ENCODE results near the gene PCDHGA1.
"Not testable (repeated sequence)": the region's sequence is repeated elsewhere in the genome, so short reads cannot be mapped to it uniquely, and the experiment has no call there.

Gene PCDHGA1

DNA sequence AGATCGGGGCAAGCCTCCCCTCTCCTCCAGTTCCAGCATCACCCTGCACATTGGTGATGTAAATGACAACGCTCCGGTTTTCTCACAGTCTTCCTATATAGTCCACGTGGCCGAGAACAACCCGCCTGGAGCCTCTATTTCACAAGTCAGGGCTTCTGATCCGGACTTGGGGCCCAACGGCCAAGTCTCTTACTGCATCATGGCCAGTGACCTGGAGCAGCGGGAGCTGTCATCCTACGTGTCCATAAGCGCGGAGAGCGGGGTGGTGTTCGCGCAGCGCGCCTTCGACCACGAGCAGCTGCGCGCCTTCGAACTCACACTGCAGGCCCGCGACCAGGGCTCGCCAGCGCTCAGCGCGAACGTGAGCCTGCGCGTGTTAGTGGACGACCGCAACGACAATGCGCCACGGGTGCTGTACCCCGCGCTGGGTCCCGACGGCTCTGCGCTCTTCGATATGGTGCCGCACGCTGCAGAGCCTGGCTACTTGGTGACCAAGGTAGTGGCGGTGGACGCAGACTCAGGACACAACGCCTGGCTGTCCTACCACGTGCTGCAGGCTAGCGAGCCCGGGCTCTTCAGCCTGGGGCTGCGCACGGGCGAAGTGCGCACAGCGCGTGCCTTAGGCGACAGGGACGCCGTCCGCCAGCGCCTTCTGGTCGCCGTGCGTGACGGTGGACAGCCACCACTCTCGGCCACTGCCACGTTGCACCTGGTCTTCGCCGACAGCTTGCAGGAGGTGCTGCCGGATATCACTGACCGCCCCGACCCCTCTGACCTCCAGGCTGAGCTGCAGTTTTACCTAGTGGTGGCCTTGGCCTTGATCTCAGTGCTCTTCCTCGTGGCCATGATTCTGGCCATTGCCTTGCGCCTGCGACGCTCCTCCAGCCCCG is 59.1 kb downstream of the PCDHGA1 start:
- TF ChIP-seq CTCF (conservative IDR thresholded peaks at IDR 0.05; ENCODE audit: low read depth, low read length) = no peak
- Histone ChIP-seq H3K27me3 (ENCODE audit: insufficient read depth, low read depth) (no peaks in the 10 kb centered on the region), H2AFZ (ENCODE audit: low read depth) (no peak overlapping the region), H3K4me3 (IDR thresholded peaks at IDR 0.05; ENCODE audit: insufficient read depth, low read depth, low read length) (no peak overlapping the region), H3K4me1 (ENCODE audit: low read depth, poor library complexity, severe bottlenecking) (no peaks in the 10 kb centered on the region), H3K9ac (no peak overlapping the region), H3K4me2 (no peak overlapping the region), H3K36me3 (ENCODE audit: insufficient read depth) (no peaks in the 10 kb centered on the region), H3K27ac (no peak overlapping the region), H3K79me2 (ENCODE audit: insufficient read depth, low read depth) (no peaks in the 10 kb centered on the region), H4K20me1 (ENCODE audit: insufficient read depth) (no peaks in the 10 kb centered on the region)

DNA sequence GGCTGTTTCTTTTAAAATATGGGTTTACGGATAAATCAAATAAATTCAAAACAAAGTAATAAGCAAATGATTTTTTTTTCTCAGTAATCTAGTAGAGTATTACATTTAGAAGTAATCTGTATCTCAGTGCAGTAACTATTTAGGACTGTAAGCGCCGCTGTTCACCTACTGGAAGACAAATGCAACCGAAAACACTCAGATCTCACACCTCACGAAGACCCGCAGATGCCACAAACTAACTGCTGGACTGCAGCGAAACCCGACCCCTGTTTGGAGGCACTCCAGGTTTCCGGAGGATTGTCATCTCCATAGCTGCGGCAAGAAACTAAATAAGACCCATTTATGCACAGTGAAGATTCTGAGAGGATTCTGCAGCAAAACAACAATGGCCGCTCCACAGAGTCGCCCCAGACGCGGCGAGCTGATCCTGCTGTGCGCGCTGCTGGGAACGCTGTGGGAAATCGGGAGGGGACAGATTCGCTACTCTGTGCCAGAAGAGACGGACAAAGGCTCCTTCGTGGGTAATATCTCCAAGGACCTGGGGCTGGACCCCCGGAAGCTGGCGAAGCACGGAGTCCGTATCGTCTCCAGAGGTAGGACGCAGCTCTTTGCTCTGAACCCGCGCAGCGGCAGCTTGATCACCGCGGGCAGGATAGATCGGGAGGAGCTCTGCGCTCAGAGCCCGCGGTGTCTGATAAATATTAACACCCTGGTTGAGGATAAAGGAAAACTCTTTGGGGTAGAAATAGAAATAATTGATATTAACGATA is 62.3 kb downstream of the PCDHGA1 start, which contains the start of gene PCDHGA8:
PCDHGA8 (plus strand) TSS at position 205 of the 770 bp plus-strand sequence; CDS start at position 386, 181 bp downstream.
- no peak within 1 kb of the TSS for H3K27ac ChIP-seq
- no peak within 1 kb of the TSS for H3K9ac ChIP-seq
- no peaks in the 10 kb centered on the region for H3K27me3 ChIP-seq (ENCODE audit: insufficient read depth, low read depth)
- no peaks in the 10 kb centered on the region for H3K79me2 ChIP-seq (ENCODE audit: insufficient read depth, low read depth)
- H3K4me2 ChIP-seq = no peak within 1 kb of the TSS
- no peaks in the 10 kb centered on the region for H4K20me1 ChIP-seq (ENCODE audit: insufficient read depth)
- H3K4me1 ChIP-seq (ENCODE audit: low read depth, poor library complexity, severe bottlenecking) = no peaks in the 10 kb centered on the region
- TF ChIP-seq CTCF (conservative IDR thresholded peaks at IDR 0.05; ENCODE audit: low read depth, low read length) = no peak
- no peaks in the 10 kb centered on the region for H3K36me3 ChIP-seq (ENCODE audit: insufficient read depth)
- H3K4me3 ChIP-seq (IDR thresholded peaks at IDR 0.05; ENCODE audit: insufficient read depth, low read depth, low read length) = no peak within 1 kb of the TSS
- H2AFZ ChIP-seq (ENCODE audit: low read depth) = no peak within 1 kb of the TSS

DNA sequence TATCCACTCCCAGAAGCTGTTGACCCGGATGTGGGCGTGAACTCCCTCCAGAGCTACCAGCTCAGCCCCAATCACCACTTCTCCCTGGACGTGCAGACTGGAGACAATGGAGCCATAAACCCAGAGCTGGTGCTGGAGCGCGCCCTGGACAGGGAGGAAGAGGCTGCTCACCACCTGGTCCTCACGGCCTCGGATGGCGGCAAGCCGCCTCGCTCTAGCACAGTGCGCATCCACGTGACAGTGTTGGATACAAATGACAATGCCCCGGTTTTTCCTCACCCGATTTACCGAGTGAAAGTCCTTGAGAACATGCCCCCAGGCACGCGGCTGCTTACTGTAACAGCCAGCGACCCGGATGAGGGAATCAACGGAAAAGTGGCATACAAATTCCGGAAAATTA is 63.0 kb downstream of the PCDHGA1 start:
- no peaks in the 10 kb centered on the region for H3K27me3 ChIP-seq (ENCODE audit: insufficient read depth, low read depth)
- no peaks in the 10 kb centered on the region for H4K20me1 ChIP-seq (ENCODE audit: insufficient read depth)
- no peak overlapping the region for H2AFZ ChIP-seq (ENCODE audit: low read depth)
- no peak overlapping the region for H3K4me3 ChIP-seq (IDR thresholded peaks at IDR 0.05; ENCODE audit: insufficient read depth, low read depth, low read length)
- no peak overlapping the region for H3K27ac ChIP-seq
- H3K79me2 ChIP-seq (ENCODE audit: insufficient read depth, low read depth) = no peaks in the 10 kb centered on the region
- TF ChIP-seq CTCF (conservative IDR thresholded peaks at IDR 0.05; ENCODE audit: low read depth, low read length) = no peak
- H3K4me2 ChIP-seq = no peak overlapping the region
- H3K4me1 ChIP-seq (ENCODE audit: low read depth, poor library complexity, severe bottlenecking) = no peaks in the 10 kb centered on the region
- no peak overlapping the region for H3K9ac ChIP-seq
- H3K36me3 ChIP-seq (ENCODE audit: insufficient read depth) = no peaks in the 10 kb centered on the region

DNA sequence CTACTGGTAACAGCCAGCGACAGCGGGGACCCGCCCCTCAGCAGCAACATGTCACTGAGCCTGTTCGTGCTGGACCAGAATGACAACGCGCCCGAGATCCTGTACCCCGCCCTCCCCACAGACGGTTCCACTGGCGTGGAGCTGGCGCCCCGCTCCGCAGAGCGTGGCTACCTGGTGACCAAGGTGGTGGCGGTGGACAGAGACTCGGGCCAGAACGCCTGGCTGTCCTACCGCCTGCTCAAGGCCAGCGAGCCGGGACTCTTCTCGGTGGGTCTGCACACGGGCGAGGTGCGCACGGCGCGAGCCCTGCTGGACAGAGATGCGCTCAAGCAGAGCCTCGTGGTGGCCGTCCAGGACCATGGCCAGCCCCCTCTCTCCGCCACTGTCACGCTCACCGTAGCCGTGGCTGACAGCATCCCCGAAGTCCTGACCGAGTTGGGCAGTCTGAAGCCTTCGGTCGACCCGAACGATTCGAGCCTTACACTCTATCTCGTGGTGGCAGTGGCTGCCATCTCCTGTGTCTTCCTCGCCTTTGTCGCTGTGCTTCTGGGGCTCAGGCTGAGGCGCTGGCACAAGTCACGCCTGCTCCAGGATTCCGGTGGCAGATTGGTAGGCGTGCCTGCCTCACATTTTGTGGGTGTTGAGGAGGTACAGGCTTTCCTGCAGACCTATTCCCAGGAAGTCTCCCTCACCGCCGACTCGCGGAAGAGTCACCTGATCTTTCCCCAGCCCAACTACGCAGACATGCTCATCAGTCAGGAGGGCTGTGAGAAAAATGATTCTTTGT is 64.3 kb downstream of the PCDHGA1 start:
- H3K27ac ChIP-seq; H4K20me1 ChIP-seq (ENCODE audit: insufficient read depth); H3K4me2 ChIP-seq; H2AFZ ChIP-seq (ENCODE audit: low read depth); H3K79me2 ChIP-seq (ENCODE audit: insufficient read depth, low read depth); H3K4me1 ChIP-seq (ENCODE audit: low read depth, poor library complexity, severe bottlenecking); H3K36me3 ChIP-seq (ENCODE audit: insufficient read depth); H3K27me3 ChIP-seq (ENCODE audit: insufficient read depth, low read depth); H3K4me3 ChIP-seq (IDR thresholded peaks at IDR 0.05; ENCODE audit: insufficient read depth, low read depth, low read length); H3K9ac ChIP-seq: not testable (repeated sequence)

Data from KMS-11 (cell line).